Right lobe of liver (tissue), 4 donors: ENCODE measurements around the gene B4GALT4.

Source experiments
- CTCF ChIP-seq, 4 donors: fragments of 200-600 bp in 3 of 4; fragments of 450-650 bp in 1 of 4; IDR thresholded peaks; one replicate each; pipeline versions ENCODE4 v1.5.1 to v1.8.0; 2016 to 2022; ENCODE audit warnings: antibody characterized with exemption in 4 of 4, mild to moderate bottlenecking in 2 of 4
- POLR2A ChIP-seq: fragments of 450-650 bp; IDR thresholded peaks from one replicate; pipeline ENCODE4 v1.6.1; 2017; ENCODE audit warnings: antibody characterized with exemption, mild to moderate bottlenecking
- donor health status: DM: no; HTN: no; CAD: no.
- donor health status: DM: no; HTN: no; CAD: no.
- donor health status: DM: no; HTN: yes; CAD: no.

DNA sequence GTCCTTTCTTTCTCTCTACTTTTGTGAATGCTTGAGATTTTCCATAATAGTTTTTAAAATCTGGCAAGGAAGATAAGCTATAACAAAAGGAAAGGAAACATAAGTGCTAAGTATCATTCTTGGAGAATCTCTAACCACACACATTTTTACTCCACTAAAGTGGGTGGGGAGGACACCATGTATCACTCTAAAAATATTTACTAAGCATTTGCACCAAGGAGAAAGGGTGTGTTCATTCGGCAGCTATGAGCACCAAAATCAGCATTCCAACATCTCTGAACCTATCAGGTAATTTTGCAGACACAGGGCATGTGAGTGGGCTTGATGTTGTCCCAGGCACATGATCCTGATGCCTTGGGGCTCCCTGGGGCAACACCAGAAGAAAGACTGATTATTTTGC is 5.5 kb downstream of the B4GALT4 start:
- TF ChIP-seq CTCF (IDR thresholded peaks at IDR 0.05): no peak
- TF ChIP-seq POLR2A: no peak
